GM21529 (cell line): ENCODE results near the gene OOSP4B.
"Not testable (repeated sequence)": the region's sequence is repeated elsewhere in the genome, so short reads cannot be mapped to it uniquely, and the experiment has no call there.

ENCODE experiments used
- ATAC-seq: cut with Tn5 transposase; IDR thresholded peaks from one replicate; pipeline ENCODE4 v1.9.1; 2021; ENCODE audit not compliant: unreplicated experiment

The OOSP4B gene

GRCh38 chr11:60016881-60017280 lies at the start of gene OOSP4B:
Gene OOSP4B, plus strand, starts transcription at chr11:60017181.
- ATAC-seq, result no peak

- no peak for ATAC-seq
Observed at GRCh38 chr11:59967677-59968394, 49.1 kb upstream of the OOSP4B start.

- ATAC-seq, result no peak
Observed at GRCh38 chr11:59968395-59968783, 48.6 kb upstream of the OOSP4B start.

- ATAC-seq, result no peak
Observed at GRCh38 chr11:59973097-59973496, 43.9 kb upstream of the OOSP4B start.

GRCh38 chr11:59981106-59981770 lies 35.7 kb upstream of the OOSP4B start:
- ATAC-seq, result no peak

GRCh38 chr11:59982037-59982436 lies 34.9 kb upstream of the OOSP4B start:
- ATAC-seq, result not testable (repeated sequence)

GRCh38 chr11:59983212-59983611 lies 33.8 kb upstream of the OOSP4B start:
- ATAC-seq, result no peak

- ATAC-seq, result no peak
Observed at GRCh38 chr11:59984368-59984767, 32.6 kb upstream of the OOSP4B start.

- ATAC-seq, result no peak
Observed at GRCh38 chr11:59990421-59990820, 26.6 kb upstream of the OOSP4B start.

GRCh38 chr11:59992425-59992824 lies 24.6 kb upstream of the OOSP4B start:
- no peak for ATAC-seq

GRCh38 chr11:59997800-59998199 lies 19.2 kb upstream of the OOSP4B start:
- ATAC-seq, result no peak

GRCh38 chr11:59999691-60000090 lies 17.3 kb upstream of the OOSP4B start:
- no peak for ATAC-seq

- ATAC-seq, result no peak
Observed at GRCh38 chr11:60003729-60004128, 13.3 kb upstream of the OOSP4B start.

GRCh38 chr11:60005360-60005759 lies 11.6 kb upstream of the OOSP4B start:
- ATAC-seq, result no peak

- ATAC-seq, result no peak
Observed at GRCh38 chr11:60018058-60018457, 1.1 kb downstream of the OOSP4B start.

GRCh38 chr11:60020376-60020775 lies 3.4 kb downstream of the OOSP4B start:
- ATAC-seq, result not testable (repeated sequence)

- ATAC-seq, result no peak
Observed at GRCh38 chr11:60029015-60029632, 12.1 kb downstream of the OOSP4B start.

GRCh38 chr11:60040109-60040508 lies 23.1 kb downstream of the OOSP4B start, which contains the start of gene OOSP2:
Gene OOSP2, plus strand, starts transcription at chr11:60040409. Its CDS starts 51 bp downstream, at chr11:60040460.
- ATAC-seq, result no peak

GRCh38 chr11:60050422-60050821 lies 33.4 kb downstream of the OOSP4B start:
- ATAC-seq, result not testable (repeated sequence)

- not testable (repeated sequence) for ATAC-seq
Observed at GRCh38 chr11:60050839-60051238, 33.9 kb downstream of the OOSP4B start.

GRCh38 chr11:60056349-60056969 lies 39.5 kb downstream of the OOSP4B start, which contains the start of gene MS4A3:
Gene MS4A3, plus strand, starts transcription at chr11:60056665. Its CDS starts 4,496 bp downstream, at chr11:60061161.
- no peak for ATAC-seq
